K562 (cell line): ENCODE data around the gene RHAG. TPM values are rescaled to one million over a fixed set of nuclear protein-coding genes. Genes with fewer than 3 reads are reported as not detected.

Source experiments
- ARID1B ChIP-seq: fragments of 450-650 bp; IDR thresholded peaks from 2 replicates; pipeline ENCODE4 v1.6.1; 2016; ENCODE audit warnings: antibody characterized with exemption, mild to moderate bottlenecking, inconsistent platforms
- DPF2 ChIP-seq: fragments of 450-650 bp; IDR thresholded peaks from 2 replicates; pipeline ENCODE4 v1.6.1; 2016
- FOSL1 ChIP-seq: fragments of 200-800 bp; sonication (Bioruptor generic); conservative IDR thresholded peaks from 2 replicates; pipeline ENCODE4 v1.6.1; 2016; ENCODE audit warnings: missing genetic modification characterization, missing compliant biosample characterization
- FUS ChIP-seq: fragments of 200-400 bp; formaldehyde crosslinking; optimal IDR thresholded peaks from 2 replicates; pipeline ENCODE3; 2017; ENCODE audit warnings: low read depth, low read length
- RCOR1 ChIP-seq, 2 experiments: IDR thresholded peaks; 2 replicates each; pipeline ENCODE4 v1.6.1; 2012; ENCODE audit warnings: low read depth in 2 of 2, low read length in 2 of 2, borderline replicate concordance in 1 of 2, improper control_type of control experiment in 1 of 2
- TAF15 ChIP-seq: fragments of 200-400 bp; formaldehyde crosslinking; IDR thresholded peaks from 2 replicates; pipeline ENCODE4 v1.6.1; 2017; ENCODE audit warnings: mild to moderate bottlenecking, low read depth, low read length, moderate library complexity
- TAF7 ChIP-seq: fragments of 450-650 bp; IDR thresholded peaks from 2 replicates; pipeline ENCODE4 v1.6.1; 2016; ENCODE audit warnings: missing genetic modification characterization, missing compliant biosample characterization
- ZNF512 ChIP-seq: IDR thresholded peaks from 2 replicates; pipeline ENCODE4 v1.6.1; 2016; ENCODE audit warnings: missing genetic modification characterization, missing compliant biosample characterization
- polyA plus RNA-seq, 8 experiments: library from polyadenylated mRNA; depleted of rRNA in 4 of 8; stranded (reverse) in 5 of 8; unstranded in 3 of 8; fragments of >200 nt; fragmentation: Nextera tagmentation in 2 of 8; fragmentation: Illumina TruSeq in 1 of 8; extraction: Ambion mirVana in 2 of 8; extraction: Trizol in 1 of 8; gene quantifications; 2 replicates each; pipeline versions ENCODE4 v1.2.1 to v1.2.3, GENCODE V29; 2011 to 2014; ENCODE audit warnings: inconsistent platforms in 1 of 8, missing spikeins in 1 of 8
- total RNA-seq, 7 experiments: library from RNA; depleted of rRNA in 6 of 7; stranded (reverse); fragments of >200 nt in 6 of 7; fragmentation: Illumina TruSeq in 2 of 7; extraction: Trizol in 2 of 7; gene quantifications; 2 replicates each; pipeline versions ENCODE4 v1.2.1 to v1.2.3, GENCODE V29; 2011 to 2021; ENCODE audit warnings: low replicate concordance in 1 of 7
- TF ChIP-seq, protein P1 (sequence below): fragments of 450-650 bp; IDR thresholded peaks from 2 replicates; pipeline ENCODE4 v1.6.1; 2016; ENCODE audit warnings: mild to moderate bottlenecking
- TF ChIP-seq, protein P2 (sequence below): fragments of 450-650 bp; IDR thresholded peaks from 2 replicates; pipeline ENCODE4 v1.6.1; 2018; ENCODE audit warnings: mild to moderate bottlenecking, low read depth; ENCODE audit not compliant: partially characterized antibody

The RHAG gene
- total and polyA plus RNA-seq, 9 of the 15 experiments (the other 6 are each of a cell fraction or from before 2014, with no cell fraction given) = 290 to 1,202 (median 505) TPM

GRCh38 chr6:49649988-49650387 is 13.3 kb upstream of the RHAG start (continued):
- TF ChIP-seq FOSL1 (peak; percentile 82), TAF15 (no peak), FUS (no peak), TAF7 (tag) (no peak), DPF2 (peak; percentile 84), ZNF512 (0 out of 2 replicates have a peak, but pooled peaks have one; percentile 15), RCOR1 (IDR thresholded peaks at IDR 0.05; ENCODE audit: borderline replicate concordance in 1 of 2, low read depth in 2 of 2, low read length in 2 of 2) (peak in 1 of 2 experiments; percentile 89; a peak in 2 of 4 replicates), ARID1B (peak; percentile 66)
- TF ChIP-seq, protein P1, sequence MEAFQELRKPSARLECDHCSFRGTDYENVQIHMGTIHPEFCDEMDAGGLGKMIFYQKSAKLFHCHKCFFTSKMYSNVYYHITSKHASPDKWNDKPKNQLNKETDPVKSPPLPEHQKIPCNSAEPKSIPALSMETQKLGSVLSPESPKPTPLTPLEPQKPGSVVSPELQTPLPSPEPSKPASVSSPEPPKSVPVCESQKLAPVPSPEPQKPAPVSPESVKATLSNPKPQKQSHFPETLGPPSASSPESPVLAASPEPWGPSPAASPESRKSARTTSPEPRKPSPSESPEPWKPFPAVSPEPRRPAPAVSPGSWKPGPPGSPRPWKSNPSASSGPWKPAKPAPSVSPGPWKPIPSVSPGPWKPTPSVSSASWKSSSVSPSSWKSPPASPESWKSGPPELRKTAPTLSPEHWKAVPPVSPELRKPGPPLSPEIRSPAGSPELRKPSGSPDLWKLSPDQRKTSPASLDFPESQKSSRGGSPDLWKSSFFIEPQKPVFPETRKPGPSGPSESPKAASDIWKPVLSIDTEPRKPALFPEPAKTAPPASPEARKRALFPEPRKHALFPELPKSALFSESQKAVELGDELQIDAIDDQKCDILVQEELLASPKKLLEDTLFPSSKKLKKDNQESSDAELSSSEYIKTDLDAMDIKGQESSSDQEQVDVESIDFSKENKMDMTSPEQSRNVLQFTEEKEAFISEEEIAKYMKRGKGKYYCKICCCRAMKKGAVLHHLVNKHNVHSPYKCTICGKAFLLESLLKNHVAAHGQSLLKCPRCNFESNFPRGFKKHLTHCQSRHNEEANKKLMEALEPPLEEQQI = peak; percentile 61; the same call in 1 of the 2 replicates
- TF ChIP-seq, protein P2, sequence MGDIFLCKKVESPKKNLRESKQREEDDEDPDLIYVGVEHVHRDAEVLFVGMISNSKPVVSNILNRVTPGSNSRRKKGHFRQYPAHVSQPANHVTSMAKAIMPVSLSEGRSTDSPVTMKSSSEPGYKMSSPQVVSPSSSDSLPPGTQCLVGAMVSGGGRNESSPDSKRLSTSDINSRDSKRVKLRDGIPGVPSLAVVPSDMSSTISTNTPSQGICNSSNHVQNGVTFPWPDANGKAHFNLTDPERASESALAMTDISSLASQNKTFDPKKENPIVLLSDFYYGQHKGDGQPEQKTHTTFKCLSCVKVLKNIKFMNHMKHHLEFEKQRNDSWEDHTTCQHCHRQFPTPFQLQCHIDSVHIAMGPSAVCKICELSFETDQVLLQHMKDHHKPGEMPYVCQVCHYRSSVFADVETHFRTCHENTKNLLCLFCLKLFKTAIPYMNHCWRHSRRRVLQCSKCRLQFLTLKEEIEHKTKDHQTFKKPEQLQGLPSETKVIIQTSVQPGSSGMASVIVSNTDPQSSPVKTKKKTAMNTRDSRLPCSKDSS = no peak
